ENCODE results near the gene ZAP70. TPM values are rescaled to one million over a fixed set of nuclear protein-coding genes. Genes with fewer than 3 reads are reported as not detected.

The ZAP70 gene
- total and polyA plus RNA-seq, 2 donors (not counting 1 experiment from before 2014, with no cell fraction given): not detected

- H3K9me3 ChIP-seq (ENCODE audit: control insufficient read depth, insufficient read depth, low read depth, low read length): no peaks in the 10 kb centered on the region
- no peaks in the 10 kb centered on the region for H3K27me3 ChIP-seq (ENCODE audit: control insufficient read depth, insufficient read depth, low read length)
- no peak overlapping the region for H3K4me3 ChIP-seq (replicated peaks in 1 of 4; ENCODE audit: control extremely low read depth in 1 of 4, insufficient read depth in 1 of 4, low read depth in 3 of 4, low read length in 4 of 4)
- H3K4me2 ChIP-seq (ENCODE audit: extremely low read depth, insufficient read depth, low read length): no peak overlapping the region
- no peaks in the 10 kb centered on the region for H3K4me1 ChIP-seq (ENCODE audit: control insufficient read depth, extremely low read depth, insufficient read depth, low read length)
- no peak for TF ChIP-seq EZH2 (IDR thresholded peaks at IDR 0.05; ENCODE audit: low read length, missing control alignments)
- TF ChIP-seq CTCF (conservative IDR thresholded peaks at IDR 0.05 in 1 of 2, IDR thresholded peaks at IDR 0.05 in 1 of 2; ENCODE audit: low read depth in 1 of 2, low read length in 2 of 2): no peak
- H2AFZ ChIP-seq (ENCODE audit: low read length): no peak overlapping the region
- H4K20me1 ChIP-seq (ENCODE audit: control insufficient read depth, extremely low read depth, insufficient read depth, low read length): no peaks in the 10 kb centered on the region
- H3K9ac ChIP-seq (ENCODE audit: insufficient read depth, low read length): no peak overlapping the region
- H3K79me2 ChIP-seq (ENCODE audit: control insufficient read depth, insufficient read depth, low read length): no peaks in the 10 kb centered on the region
- DNase-seq (ENCODE audit: low read depth in 2 of 2): no peak
- no peaks in the 10 kb centered on the region for H3K36me3 ChIP-seq (ENCODE audit: control insufficient read depth, insufficient read depth, low read length)
- H3K27ac ChIP-seq (ENCODE audit: insufficient read depth, low read length): no peak overlapping the region
Observed at GRCh38 chr2:97715951-97716694, 2.7 kb downstream of the ZAP70 start.

- Histone ChIP-seq H3K9ac (ENCODE audit: insufficient read depth, low read length) (no peak overlapping the region), H3K9me3 (ENCODE audit: control insufficient read depth, insufficient read depth, low read depth, low read length) (no peaks in the 10 kb centered on the region), H3K36me3 (ENCODE audit: control insufficient read depth, insufficient read depth, low read length) (no peaks in the 10 kb centered on the region), H3K79me2 (ENCODE audit: control insufficient read depth, insufficient read depth, low read length) (no peaks in the 10 kb centered on the region), H2AFZ (ENCODE audit: low read length) (no peak overlapping the region), H3K4me1 (ENCODE audit: control insufficient read depth, extremely low read depth, insufficient read depth, low read length) (no peaks in the 10 kb centered on the region), H3K27me3 (ENCODE audit: control insufficient read depth, insufficient read depth, low read length) (no peaks in the 10 kb centered on the region), H4K20me1 (ENCODE audit: control insufficient read depth, extremely low read depth, insufficient read depth, low read length) (no peaks in the 10 kb centered on the region), H3K4me2 (ENCODE audit: extremely low read depth, insufficient read depth, low read length) (no peak overlapping the region), H3K27ac (ENCODE audit: insufficient read depth, low read length) (no peak overlapping the region), H3K4me3 (replicated peaks in 1 of 4; ENCODE audit: control extremely low read depth in 1 of 4, insufficient read depth in 1 of 4, low read depth in 3 of 4, low read length in 4 of 4) (no peak overlapping the region)
- no peak for DNase-seq (ENCODE audit: low read depth in 2 of 2)
- no peak for TF ChIP-seq CTCF (conservative IDR thresholded peaks at IDR 0.05 in 1 of 2, IDR thresholded peaks at IDR 0.05 in 1 of 2; ENCODE audit: low read depth in 1 of 2, low read length in 2 of 2)
- no peak for TF ChIP-seq EZH2 (IDR thresholded peaks at IDR 0.05; ENCODE audit: low read length, missing control alignments)
Observed at GRCh38 chr2:97716695-97717612, 3.6 kb downstream of the ZAP70 start.

GRCh38 chr2:97717613-97717995 is 4.2 kb downstream of the ZAP70 start:
- TF ChIP-seq CTCF (conservative IDR thresholded peaks at IDR 0.05 in 1 of 2, IDR thresholded peaks at IDR 0.05 in 1 of 2; ENCODE audit: low read depth in 1 of 2, low read length in 2 of 2) (no peak), EZH2 (IDR thresholded peaks at IDR 0.05; ENCODE audit: low read length, missing control alignments) (no peak)
- no peak overlapping the region for H3K9ac ChIP-seq (ENCODE audit: insufficient read depth, low read length)
- no peaks in the 10 kb centered on the region for H3K4me1 ChIP-seq (ENCODE audit: control insufficient read depth, extremely low read depth, insufficient read depth, low read length)
- no peak for DNase-seq (ENCODE audit: low read depth in 2 of 2)
- H2AFZ ChIP-seq (ENCODE audit: low read length): no peak overlapping the region
- no peaks in the 10 kb centered on the region for H3K79me2 ChIP-seq (ENCODE audit: control insufficient read depth, insufficient read depth, low read length)
- H3K27ac ChIP-seq (ENCODE audit: insufficient read depth, low read length): no peak overlapping the region
- no peaks in the 10 kb centered on the region for H3K27me3 ChIP-seq (ENCODE audit: control insufficient read depth, insufficient read depth, low read length)
- no peak overlapping the region for H3K4me2 ChIP-seq (ENCODE audit: extremely low read depth, insufficient read depth, low read length)
- H3K9me3 ChIP-seq (ENCODE audit: control insufficient read depth, insufficient read depth, low read depth, low read length): no peaks in the 10 kb centered on the region
- no peaks in the 10 kb centered on the region for H4K20me1 ChIP-seq (ENCODE audit: control insufficient read depth, extremely low read depth, insufficient read depth, low read length)
- no peaks in the 10 kb centered on the region for H3K36me3 ChIP-seq (ENCODE audit: control insufficient read depth, insufficient read depth, low read length)
- no peak overlapping the region for H3K4me3 ChIP-seq (replicated peaks in 1 of 4; ENCODE audit: control extremely low read depth in 1 of 4, insufficient read depth in 1 of 4, low read depth in 3 of 4, low read length in 4 of 4)

All from fibroblast of lung (primary cell).